DMS114 treated with DMSO at 0.1 percent for 48 hours (cell line): ENCODE results near the gene STARD9.
"Not testable (repeated sequence)": the region's sequence is repeated elsewhere in the genome, so short reads cannot be mapped to it uniquely, and the experiment has no call there.

ENCODE experiments used
- DNase-seq: peaks from one replicate; lab custom pipeline; 2025; ENCODE audit not compliant: unreplicated experiment; lab: John Stamatoyannopoulos, UW

STARD9 gene

DNA sequence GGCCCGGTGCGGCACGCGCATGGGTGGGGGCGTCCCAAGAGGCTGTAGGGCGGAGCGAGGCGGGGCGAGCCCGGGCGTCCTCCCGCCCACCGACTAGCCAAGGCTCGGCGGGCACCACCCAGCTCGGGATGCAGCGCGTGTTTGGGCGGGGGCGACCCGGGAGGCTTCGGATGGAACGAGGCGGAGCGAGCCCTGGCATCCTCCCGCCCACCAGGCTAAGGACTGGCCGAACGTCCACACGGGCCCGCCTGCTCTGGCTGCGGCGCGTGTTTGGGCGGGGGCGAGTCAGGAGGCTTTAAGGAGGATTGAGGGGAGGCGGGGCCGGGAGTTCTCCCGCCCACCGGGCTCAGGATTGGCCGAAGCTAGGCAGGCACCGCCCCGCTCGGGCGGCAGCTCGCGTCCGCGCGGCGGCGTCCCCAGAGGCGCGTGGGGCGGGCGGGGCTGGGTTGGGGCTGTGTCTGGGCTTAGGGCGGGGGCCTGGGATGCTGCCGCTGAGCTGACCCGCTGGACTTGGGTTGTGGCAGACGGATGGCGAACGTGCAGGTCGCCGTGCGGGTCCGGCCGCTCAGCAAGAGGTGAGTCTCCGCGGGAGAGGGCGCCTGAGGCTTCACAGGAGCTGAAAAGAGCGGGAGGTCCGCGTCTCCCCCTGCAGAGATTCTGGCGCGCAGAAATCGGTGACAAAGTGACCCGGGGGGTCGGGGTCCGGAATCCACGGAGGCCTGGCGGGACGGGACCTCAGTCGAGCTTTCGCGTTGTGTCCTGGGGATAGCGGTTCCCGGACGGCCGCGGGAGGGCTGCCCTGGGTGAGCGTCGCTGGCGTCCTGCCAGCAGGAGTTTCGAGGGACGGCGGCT lies at the start of gene STARD9:
TSS of gene STARD9 (plus strand) at position 419 of the 852 bp plus-strand sequence. CDS start at position 529, 110 bp downstream.
- peak; percentile 95 for DNase-seq

DNA sequence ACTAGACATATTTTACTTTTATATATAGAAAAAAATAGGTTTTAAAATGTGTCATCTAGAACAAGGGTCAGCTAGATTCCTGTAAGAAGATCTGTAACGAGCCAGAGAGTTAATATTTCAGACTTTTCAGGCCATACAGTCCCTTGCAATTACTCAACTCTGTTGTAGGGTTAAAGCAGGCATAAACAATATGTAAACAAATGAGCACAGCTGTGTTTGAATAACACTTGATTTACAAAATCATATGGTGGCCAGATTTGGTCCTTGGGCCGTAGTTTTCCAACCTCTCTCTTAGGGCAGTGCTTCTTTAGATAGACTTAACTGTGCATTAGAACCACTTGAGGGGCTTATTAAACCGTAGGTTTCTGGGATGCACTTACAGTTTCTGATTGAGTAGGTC lies 46.4 kb upstream of the STARD9 start:
- DNase-seq: no peak

DNA sequence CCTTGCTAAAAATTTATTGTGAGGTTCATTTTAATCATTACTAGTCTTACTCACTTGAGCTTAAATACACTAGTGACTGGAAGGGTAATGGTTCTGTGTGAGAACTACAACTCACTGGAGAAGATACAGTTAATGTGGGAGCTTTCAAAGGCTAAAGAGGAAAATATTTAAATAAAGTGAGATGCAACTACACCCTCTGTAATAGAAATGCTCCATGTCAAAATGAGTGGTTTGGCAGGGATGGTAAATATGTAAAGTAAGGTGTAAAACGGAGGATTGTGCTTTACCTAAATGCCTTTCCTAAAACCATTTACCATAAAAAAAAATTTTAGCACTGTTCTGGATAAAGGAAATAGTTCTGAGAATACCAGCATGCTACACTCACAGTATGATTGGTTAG lies 42.2 kb upstream of the STARD9 start:
- no peak for DNase-seq

DNA sequence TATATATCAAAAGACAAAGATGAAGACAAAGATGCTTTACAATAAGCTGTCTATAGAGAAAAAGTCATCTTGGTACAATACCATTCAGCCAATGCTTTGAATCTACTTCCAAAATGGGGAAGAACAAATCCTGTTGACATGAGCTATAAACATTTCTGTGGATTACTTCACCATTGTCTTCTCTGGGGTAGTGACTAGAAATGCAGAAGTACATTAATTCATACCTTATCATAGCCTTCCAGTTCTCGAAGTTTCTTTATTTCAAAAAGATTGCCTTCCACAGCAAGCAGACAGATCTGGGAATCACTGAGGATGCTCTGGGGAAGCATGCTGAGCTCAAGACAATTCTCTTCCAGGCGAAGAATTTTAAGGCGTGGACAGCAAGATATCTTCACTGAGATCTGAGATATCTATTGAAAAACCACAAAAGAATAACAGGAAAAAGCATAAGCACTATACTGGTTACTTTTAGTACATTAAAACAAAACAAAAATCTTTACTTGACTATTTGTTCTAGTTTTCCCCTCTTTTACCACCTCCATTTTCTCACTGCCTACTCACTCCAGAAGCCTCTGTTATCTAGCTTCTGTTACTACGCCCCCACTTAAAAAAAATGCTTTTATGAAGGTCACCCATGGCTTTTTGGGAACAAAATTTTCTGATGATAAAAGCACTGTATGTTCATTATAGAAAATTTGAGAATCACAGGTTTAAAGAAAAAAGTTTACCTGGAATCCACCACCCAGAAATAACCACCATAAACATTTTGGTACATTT lies 30.4 kb upstream of the STARD9 start:
- no peak for DNase-seq

DNA sequence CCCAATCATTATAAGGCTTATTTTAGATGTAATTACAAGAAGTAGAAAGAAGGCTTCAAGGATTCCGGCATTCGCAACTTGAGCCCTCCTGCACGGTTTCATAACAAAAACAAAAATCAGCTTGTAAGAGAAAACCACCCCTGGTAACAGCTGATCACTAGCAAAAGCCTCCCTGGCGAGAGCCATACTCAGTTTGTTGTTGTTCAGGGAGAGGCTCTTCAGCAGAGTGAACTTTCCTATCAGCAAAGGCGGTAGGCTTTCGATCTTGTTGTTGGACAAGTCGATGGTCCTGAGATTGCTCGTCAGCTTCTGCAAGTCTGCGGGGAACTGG lies 27.5 kb upstream of the STARD9 start:
- DNase-seq: no peak

DNA sequence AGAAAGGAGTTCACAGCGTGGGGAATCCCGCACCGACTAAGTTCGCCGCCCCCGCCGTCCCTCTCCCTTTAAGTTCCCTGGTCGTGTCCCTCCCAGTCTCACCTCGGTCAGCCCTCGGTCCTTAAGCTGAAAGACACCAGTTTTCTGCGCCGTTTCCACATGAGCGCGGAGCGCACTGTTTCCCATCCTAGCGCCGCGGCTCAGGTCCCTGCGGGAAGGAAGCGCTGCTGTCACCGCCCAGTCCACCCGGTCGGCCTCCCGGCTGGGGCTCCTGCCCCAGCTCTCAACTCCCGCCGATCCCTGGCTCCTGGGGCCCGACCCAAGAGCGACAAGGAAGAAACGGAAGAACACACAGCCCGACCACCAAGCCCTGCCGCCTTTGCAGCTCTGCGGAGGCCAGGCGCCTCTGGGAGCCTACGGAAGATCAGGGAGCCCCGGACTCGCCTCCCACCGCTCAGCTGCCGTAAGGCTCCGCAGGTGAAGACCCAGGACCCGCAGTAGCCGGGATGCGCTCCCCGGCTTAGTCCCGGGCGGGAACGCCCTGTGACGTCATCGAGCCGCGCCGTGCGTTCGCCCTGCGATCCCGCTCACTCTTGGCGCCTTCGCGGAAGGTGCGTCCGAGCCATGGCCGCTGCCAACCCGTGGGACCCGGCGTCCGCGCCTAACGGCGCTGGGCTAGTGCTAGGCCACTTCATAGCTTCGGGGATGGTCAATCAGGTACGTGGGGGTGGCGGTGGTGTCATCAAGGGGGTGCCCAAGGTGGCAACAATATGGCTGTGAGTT lies 27.0 kb upstream of the STARD9 start, which contains the start of the genes HAUS2 and LRRC57:
TSS of gene HAUS2 (plus strand) at position 590 of the 783 bp plus-strand sequence. CDS start at position 625, 35 bp downstream.
TSS of gene LRRC57 (minus strand) at position 545 of the 783 bp plus-strand sequence. CDS start at position 186, 359 bp downstream.
- peak; percentile 54 for DNase-seq

DNA sequence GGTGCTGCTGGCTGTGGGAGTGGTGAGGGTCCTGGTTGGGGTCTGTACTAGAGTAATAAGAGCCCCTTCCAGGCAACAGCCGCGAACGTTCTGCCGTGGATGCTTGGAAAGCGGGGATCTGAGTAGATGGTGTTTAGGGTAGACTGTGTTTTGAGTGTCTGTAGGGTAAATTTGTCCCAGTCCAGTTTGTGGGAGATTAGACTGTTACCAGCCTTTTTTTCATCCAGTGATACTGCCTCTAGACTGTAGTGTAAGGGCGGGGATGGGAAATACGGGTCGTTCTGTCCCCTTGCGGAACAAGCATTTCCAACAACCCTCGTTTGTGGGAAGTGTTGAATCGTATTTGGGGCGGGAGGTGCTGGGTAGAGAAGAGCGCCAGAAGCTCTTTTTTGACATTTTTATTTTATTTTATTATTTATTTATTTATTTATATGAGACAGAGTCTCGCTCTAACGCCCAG lies 26.3 kb upstream of the STARD9 start:
- peak; percentile 36 for DNase-seq

DNA sequence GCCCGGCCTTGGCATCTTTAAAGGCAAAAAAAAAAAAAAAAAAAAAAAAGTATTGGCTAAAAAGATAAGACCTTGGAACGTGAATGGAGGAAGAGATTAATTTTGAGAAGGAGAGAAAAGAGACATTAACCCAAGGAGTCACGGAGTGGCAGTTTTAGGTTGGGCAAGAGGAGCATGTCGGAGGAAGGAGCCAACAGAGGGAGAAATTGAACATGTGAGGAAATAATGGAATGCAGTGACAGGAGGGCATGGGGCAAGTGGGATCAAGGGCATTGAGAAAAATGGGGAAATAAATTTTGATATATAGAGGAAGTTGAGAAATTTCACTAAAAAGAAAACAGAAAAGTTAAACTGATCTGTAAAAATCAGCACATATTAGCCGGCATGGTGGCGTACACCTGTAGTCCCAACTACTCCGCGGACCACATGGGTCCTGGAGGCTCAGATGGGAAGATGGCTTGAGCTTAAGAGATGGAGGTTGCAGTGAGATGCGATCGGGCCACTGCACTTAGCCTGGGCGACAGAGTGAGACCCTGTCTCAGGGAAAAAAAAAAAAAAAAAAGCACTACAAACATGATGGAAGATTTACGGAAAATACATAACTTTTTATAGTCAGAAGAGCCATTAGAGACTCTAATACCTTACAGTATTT lies 25.5 kb upstream of the STARD9 start:
- no peak for DNase-seq

DNA sequence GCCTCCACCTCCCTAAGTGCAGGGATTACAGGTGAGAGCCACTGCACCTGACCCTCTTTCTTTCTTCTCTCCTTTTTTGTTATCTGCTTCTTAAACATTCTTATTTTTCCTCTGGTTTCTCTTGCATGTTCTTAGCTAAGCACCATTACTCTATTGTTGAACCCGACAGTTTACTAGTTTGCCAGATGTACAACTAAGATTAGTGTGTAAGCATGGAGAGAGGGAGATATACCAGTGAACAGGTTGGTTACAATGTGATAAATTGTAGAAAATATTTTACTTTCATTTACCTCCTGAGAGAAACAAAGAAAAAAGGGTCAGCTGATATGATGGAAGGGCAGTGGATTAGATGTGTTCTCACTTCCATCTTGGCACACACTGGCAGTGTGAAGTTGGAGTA lies 21.9 kb upstream of the STARD9 start:
- no peak for DNase-seq

DNA sequence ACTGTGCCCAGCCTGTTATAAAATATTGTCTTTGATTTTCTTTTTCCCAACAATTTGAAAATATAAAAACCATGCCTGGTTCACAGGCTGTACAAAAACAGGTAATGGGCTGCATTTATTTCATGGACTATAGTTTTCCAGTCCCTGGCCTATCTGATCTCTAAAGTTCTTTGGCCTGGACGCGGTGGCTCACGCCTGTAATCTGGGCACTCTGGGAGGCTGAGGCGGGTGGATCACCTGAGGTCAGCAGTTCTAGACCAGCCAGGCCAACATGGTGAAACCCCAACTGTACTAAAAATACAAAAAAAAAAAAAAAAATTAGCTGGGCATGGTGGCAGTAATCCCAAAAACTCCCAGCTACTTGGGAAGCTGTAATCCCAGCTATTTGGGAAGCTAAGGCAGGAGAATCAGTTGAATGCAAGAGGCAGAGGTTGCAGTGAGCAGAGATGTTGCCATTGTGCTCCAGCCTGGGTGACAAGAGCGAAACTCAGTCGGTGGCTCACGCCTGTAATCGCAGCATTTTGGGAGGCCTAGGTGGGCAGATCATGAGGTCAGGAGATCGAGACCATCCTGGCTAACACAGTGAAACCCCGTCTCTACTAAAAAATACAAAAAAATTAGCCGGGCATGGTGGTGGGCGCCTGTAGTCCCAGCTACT lies 18.7 kb upstream of the STARD9 start:
- not testable (repeated sequence) for DNase-seq

DNA sequence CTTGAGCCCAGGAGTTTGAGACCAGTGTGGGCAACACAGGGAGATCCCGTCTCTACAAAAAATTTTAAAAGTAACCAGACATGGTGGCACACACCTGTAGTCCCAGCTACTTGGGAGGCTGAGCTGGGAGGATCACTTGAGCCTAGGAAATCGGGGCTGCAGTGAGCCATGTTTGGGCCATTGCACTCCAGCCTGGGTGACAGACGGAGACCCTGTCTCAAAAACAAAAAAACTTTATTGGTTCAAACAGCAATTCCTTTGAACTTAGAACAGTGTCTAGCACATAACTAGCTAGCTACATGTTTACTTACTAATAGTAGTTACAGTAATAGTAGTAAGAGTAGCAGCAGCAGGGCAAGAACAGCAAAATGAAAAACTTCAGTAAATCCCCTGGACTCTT lies 16.7 kb upstream of the STARD9 start:
- no peak for DNase-seq

DNA sequence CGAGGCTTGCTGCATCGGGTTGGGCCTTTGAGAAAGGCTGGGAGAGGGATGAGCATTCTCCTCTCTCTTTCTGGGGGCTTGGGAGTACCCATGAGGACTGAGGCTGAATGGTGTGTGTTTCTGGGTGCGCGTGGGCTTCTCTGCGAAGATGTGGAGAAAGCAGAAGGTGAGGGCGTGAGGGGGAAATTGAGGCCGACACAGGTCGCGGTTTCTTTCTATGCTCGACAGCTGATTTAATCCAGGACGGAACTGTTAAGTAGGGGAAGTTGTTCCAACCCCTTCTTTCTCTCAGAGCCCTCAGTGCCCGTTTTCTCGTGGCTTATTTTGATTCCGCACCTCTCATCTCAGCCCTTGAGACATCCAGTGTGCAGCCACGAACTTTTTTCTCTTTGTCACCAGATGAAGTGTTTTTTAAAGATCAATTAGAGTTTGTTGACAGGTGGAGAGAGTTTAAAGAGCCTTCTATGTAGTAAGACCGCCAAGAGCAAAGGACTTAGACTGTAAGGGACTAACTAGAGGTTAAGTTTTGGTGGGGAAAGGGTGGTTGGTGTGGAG lies 711 bp downstream of the STARD9 start:
- DNase-seq: no peak

DNA sequence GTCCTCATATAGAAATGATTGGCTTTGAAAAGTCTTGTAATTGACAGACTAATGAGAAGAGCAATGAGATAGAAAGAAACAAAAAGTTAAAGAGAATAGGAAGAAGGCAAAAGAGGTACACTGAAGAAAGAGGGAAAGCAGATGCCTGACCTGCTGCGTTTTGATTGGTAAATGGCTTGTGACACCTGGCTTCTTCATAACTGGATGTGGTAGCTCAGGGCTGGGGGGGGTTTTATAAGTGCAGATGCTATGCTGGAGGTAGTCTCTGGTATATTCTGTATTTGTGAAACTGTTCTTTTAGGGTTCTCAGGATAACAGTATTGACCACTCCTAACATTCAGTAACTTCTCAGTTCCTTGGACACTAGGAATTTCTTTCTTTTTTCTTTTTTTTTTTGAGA lies 1.4 kb downstream of the STARD9 start:
- DNase-seq: no peak

DNA sequence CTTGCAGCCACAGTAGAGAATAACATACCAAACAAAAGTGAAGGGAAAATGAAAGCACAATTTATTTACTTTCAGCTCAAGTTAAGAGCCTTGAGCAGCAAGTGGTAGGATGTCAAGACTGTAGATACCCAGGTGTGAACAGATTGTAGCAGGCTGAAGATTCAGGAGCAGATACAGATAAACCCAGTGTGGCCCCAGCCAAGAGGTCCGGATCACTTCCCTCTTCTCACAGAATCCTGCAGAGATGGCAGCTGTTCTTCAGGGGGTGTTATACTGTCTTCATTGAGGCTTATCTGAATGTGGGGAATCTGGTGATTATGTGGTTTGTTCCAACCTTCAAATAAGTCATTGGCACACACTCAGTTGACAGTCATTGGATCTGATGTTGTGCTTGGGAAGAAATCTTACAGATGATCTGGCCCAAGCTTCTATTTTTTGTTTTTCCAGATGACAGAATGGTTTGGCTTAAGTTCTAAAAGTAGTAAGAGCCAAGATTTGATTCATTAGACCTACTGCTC lies 2.2 kb downstream of the STARD9 start:
- DNase-seq: no peak

DNA sequence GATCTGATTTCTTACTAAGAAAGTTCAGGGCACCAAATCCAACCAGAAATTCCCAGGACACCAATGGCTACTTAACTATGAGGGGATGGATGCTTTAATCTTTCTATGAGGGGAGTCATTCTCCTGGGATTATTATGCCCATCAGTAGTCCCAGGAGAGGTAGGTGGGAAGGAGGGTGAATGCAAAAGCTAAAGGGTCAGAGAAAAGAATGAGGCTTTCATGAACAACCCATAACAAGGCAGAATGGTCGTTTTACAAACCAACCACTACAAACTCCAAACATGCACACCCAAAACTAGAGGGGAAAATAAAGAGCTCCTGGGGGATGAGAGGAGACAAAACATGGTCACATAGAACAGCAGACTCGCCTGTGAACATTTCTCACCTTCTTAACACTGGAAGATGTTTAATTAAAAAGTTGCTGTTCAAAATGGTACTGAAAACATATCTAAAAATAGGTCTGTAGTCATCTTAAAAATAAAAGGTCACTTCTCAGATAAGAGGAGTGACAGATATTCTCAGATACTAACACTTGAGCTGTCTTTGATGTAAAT lies 3.7 kb downstream of the STARD9 start:
- DNase-seq: no peak

DNA sequence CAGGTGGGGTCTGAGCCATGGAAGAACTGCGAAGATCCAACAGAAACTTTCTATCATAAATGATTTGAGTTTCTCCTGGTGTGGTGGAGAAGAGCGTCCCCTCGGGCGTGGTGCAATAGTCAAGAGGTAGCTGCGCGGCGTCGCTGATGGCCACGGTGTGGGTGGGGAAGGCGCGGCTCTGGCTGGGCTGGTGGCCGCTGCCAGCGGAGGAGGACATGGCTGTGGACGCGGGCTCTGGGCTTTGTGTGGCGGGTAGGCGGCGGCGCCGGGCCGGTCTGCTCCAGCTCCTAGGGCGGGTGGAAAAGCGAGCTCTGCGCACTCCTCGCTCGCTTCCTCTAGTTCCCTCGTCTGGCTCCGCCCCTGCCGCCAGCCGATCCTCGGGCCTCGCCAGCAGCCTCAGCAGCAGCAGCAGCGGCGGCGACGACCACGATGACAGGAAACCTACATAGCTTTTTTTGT lies 5.9 kb downstream of the STARD9 start:
- DNase-seq: peak; percentile 73

DNA sequence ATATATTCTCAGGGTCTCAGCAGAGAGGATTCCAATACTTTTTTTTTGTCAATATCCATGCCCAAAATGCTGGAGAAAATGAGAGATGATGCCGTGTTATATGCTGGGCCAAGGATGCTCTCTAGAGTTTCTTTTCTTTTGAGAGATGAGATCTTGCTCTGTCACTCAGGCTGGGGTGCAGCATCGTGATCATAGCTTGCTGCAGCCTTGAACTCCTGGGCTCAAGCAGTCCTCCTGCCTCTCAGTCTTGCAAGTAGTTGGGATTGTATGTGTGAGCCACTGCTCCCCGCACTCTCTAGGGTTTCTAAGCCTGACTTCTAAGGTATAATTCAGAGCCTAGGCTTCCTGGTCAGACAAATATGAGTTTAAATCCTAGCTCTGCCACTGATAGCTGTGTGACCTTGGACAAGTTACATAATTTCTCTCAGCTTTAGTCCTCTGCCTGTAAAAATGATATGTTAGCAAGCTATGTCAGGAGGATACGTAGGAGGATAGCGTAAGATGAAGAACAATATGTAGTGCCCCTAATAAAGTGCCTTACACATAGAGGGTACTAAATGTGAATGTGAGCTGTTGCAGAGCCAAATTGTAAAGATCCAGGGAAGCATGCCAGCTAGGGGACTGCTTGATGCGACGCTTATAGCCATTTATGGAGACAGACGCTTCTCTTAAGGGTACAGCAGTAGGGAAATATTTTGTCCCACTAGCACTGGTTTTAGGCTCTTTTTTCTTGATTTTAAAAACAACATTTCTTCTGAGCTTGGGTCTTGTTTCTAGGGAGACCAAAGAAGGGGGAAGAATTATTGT lies 7.4 kb downstream of the STARD9 start:
- DNase-seq: no peak

DNA sequence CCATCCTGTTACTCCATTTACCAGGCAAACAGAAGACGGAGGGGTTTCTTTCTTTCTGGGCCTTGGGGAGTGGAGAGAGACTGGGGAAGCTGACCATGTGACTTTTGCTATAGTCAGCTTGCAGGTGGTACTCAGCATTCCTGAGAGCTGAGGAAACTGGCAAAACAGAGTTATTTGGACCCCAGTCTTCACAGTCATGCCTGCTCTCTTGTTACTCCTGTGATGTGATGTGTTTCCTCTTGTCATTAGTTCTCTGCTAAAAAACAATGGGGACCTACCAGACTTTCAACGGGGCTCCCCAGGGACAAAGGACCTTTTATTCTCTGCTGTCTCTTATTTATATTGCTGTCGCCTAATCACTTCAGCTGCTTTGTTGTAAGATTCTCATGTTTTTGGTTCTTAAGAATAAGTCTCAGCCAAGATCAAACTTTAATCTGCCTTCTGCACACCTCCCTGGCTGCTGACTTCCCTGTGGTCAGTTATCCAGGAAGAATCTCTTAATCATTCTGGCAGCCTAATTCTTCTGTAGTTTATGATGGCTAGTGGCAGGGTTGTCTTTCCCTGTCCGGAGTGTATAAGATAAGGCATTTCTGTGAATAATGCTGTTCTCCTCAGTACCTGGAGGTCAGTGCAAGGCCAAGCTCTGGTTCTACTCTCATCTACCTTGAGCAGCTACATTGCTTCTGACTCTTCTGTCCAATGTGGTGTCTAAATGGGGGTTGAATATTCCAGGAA lies 8.8 kb downstream of the STARD9 start:
- DNase-seq: no peak
